ENCODE data around the gene HIVEP1. TPM values are rescaled to one million over a fixed set of nuclear protein-coding genes. Genes with fewer than 3 reads are reported as not detected.

HIVEP1 gene
- total RNA-seq, 4 donors from 2014 or later = 21.6 to 59.4 (median 34.5) TPM

DNA sequence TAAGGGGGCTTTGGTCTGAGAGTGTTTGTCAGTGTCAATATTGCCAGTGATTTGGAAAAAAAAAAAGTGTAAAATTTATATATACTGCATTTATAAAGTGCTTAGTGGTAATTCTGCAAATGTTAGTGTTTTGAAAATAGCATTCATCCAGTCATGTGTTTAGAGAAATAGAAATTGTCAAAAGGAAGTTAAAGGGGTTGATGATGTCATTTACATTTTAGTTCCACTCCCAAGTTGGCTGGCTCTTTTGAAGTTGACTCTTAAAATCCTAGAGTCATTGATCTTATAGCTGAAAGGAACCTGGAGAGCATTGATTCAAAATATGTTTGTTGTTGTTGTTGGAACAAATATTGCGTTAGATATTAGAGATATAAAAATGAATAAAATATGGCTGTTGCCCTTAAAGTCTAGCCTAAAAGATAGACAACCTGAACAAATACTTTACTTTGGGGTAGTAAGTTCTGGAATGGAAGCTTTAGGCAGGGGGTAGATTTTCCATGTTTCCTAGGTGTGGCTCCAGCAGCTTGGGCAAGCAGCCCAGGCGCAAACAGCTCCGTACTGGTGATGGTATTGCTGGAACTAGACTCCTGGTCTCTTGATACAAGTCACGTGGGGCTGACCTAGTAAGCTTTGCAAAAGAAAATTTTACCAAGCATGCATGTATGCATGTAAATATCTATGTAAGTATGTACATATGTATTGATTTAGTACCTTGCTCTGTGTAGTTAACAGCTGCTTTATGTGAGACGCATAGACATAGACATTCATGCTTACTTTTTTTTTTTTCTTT lies 46.3 kb downstream of the HIVEP1 start:
- no peak for ATAC-seq (ENCODE audit: low FRiP score)
- DNase-seq (ENCODE audit: low spot score) = no peak
- no peak for TF ChIP-seq CTCF (IDR thresholded peaks at IDR 0.05)

- DNase-seq (ENCODE audit: low spot score) (no peak), ATAC-seq (ENCODE audit: low FRiP score) (peak; percentile 41)
- TF ChIP-seq CTCF (IDR thresholded peaks at IDR 0.05) = no peak
Measured at GRCh38 chr6:12060780-12061609, 48.9 kb downstream of the HIVEP1 start.

GRCh38 chr6:12062605-12063004 lies 50.5 kb downstream of the HIVEP1 start:
- no peak for DNase-seq (ENCODE audit: low spot score)
- no peak for TF ChIP-seq CTCF (IDR thresholded peaks at IDR 0.05)
- ATAC-seq (ENCODE audit: low FRiP score) = no peak

GRCh38 chr6:12064131-12064530 lies 52.0 kb downstream of the HIVEP1 start:
- ATAC-seq (ENCODE audit: low FRiP score) (no peak), DNase-seq (ENCODE audit: low spot score) (no peak)
- TF ChIP-seq CTCF (IDR thresholded peaks at IDR 0.05) = no peak

DNA sequence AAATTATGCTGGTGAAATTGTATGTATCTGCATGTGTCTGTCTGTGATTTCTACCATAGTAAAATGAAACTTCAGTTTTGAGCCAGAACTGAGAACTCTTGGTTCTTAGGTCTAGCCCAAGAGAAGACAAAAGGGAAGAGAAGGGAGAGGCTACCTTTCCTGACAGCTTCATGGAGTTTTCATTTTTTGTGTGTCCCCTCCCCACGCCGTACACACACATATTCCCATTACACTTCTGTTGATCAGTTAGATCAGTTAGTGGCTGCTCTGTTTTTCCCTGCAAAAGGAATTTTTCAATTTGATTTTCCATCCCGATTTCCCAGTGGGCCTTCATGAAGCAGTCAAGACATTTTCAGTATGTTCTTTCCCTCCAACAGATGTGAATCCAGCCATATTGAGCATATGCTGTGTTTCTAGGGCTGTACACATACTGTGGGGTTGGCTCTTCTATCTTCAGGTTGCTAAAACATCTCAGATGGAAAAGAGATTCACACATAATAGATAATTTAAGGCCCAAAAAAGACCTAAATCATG lies 52.5 kb downstream of the HIVEP1 start:
- TF ChIP-seq CTCF (IDR thresholded peaks at IDR 0.05) = no peak
- ATAC-seq (ENCODE audit: low FRiP score) (no peak), DNase-seq (ENCODE audit: low spot score) (no peak)

- ATAC-seq (ENCODE audit: low FRiP score) = no peak
- TF ChIP-seq CTCF (IDR thresholded peaks at IDR 0.05) = no peak
- DNase-seq (ENCODE audit: low spot score) = no peak
Measured at GRCh38 chr6:12065321-12066140, 53.4 kb downstream of the HIVEP1 start.
